Activated CD4-positive, alpha-beta T cell treated with anti-CD3 and anti-CD28 coated beads, Interleukin-2, amount 50 U/mL, for 1 hour (primary cell): ENCODE results near the gene PLA2G12B.
"Not testable (repeated sequence)": the region's sequence is repeated elsewhere in the genome, so short reads cannot be mapped to it uniquely, and the experiment has no call there.

Experiments used
- DNase-seq: peaks from one replicate; pipeline ENCODE4 v3.0.0-alpha.2; 2020

PLA2G12B gene

GRCh38 chr10:72932259-72933015, 22.2 kb downstream of the PLA2G12B start:
- no peak for DNase-seq

- DNase-seq, result no peak
Observed at GRCh38 chr10:72930276-72930675, 24.3 kb downstream of the PLA2G12B start.

DNA sequence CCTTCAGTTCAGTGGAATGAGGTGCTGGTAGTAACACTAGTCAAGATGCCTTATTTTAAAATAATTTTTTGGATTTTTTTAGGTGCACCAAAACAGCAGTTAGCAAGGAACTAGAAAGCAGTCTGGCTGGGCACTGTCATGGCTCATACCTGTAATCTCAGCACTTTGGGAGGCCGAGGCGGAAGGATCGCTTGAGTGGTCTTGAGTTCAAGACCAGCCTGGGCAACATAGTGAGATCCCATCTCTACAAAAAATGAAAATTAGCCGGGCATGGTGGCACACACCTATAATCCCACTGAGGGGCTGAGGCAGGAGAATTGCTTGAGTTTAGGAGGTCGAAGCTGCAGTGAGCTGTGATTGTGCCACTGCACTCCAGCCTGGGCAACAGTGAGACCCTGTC, 25.8 kb downstream of the PLA2G12B start:
- DNase-seq, result no peak

DNA sequence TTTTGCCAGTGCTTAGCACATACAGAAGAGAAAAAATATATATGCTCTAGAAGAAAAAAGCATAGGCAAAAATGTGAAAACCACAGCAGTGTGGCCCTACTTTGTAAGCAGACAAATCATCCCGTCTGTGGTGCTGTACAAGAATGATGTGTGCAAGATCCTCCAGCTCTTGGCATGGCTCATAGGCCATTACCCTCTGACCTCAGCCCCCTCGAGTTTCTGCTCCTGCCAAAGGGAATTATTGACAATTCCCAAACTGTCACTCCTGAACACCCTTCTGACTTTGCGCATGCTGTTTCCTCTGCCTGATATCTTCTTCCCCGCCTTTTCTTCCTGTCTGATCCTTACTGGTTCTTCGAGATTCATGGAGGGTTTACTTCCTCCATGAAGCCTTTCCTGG, 27.1 kb downstream of the PLA2G12B start:
- no peak for DNase-seq

DNA sequence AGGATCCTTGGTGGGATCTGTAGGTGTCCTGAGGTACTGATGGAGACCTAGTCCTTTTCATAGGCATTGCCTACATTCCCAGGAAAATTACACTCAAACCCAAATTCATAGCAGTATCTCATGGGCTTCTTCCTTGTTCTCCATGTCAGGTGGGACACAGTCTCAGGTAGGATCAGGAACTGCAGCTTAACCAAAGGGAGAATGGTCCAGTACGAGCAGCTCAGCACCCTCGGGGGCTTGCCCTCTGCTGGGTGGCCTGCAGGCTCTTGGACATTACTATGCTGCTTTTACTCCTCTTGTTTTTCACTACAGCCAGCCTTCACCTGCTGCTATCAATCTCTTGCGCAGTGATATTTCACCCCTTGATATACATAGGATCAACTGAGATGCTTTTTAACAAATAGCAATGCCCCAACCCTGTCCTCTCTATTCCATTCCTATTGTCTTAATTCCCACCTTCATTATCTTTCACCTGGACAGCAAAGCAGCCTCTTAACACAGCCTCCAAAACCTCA, 28.6 kb downstream of the PLA2G12B start:
- DNase-seq, result no peak

GRCh38 chr10:72924351-72924750, 30.3 kb downstream of the PLA2G12B start:
- DNase-seq, result no peak

DNA sequence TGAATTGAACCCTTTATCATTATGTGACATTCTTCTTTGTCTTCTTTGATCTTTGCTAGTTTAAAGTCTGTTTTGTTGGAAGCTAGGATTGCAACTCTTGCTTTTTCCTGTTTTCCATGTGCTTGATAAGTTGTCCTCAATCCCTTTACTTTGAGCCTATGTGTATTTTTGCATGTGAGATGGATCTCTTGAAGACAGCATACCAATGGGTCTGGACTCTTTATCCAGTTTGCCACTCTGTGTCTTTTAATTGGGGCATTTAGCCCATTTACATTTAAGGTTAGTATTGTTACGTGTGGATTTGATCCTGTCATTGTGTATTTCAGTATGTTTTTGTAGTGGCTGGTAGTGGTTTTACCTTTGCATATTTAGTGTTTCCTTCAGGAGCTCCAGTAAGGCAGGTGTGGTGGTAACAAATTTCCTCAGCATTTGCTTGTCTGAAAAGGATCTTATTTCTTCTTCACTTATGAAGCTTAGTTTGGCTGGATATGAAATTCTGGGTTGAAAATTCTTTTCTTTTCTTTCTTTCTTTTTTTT, 33.4 kb downstream of the PLA2G12B start:
- not testable (repeated sequence) for DNase-seq

DNA sequence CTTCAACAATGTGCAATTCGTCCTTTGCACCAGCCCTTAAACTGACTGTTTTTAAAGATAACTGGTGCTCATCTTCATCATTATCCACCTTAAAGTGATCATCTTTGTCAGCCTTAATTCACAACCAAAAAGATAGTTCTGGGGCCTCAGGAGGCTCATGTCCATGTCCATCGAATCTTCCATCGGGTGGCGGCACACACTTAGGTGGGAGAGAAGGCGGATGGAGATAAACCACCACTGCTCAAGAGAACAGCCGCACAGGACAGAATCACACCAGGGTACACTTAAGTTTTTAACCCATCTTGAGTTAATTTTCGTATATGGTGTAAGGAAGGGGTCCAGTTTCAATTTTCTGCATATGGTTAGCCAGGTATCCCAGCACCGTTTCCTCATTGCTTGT, 36.3 kb downstream of the PLA2G12B start:
- DNase-seq, result no peak

DNA sequence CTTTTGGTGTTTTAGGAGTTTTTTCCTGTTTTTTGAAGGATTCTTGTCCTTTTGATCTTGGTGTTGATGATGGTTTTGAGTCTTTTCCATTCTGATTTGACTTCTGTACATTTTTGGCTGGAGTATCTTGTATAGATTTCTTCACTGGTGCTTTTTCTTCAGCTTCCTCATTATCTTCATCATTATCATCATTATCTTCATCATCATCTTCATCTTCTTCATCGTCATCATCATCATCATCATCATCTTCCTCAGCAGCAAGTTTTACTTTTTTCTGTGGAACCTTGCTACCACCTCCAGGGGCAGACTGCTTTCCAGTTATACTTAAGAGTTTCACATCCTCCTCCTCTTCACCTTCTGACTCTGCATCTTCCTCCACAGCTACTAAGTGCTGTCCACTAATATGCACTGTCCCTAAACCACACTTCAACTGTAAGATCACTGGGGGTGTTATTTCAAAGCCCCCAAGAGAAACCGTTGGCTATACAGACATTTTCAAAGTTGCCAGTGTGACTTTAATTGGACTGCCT, 36.7 kb downstream of the PLA2G12B start:
- DNase-seq, result not testable (repeated sequence)

GRCh38 chr10:72917201-72917600, 37.4 kb downstream of the PLA2G12B start:
- not testable (repeated sequence) for DNase-seq

DNA sequence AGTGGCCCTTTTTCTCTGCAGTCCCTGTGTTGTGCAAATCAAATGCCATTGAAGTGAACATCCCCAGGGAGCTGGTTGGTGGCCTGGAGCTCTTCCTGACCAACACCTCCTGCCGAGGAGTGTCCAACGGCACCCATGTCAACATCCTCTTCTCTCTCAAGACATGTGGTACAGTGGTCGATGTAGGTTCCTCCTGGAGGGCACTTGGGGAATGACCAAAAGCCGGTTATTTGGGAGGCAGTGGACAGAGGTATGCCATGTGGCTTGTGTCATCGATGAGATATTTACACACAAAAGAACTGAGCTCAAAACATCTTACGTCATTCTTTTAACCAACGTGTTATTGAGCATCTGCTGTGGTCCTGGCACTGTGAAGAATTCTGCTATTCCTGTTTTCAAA, 41.3 kb downstream of the PLA2G12B start:
- no peak for DNase-seq

DNA sequence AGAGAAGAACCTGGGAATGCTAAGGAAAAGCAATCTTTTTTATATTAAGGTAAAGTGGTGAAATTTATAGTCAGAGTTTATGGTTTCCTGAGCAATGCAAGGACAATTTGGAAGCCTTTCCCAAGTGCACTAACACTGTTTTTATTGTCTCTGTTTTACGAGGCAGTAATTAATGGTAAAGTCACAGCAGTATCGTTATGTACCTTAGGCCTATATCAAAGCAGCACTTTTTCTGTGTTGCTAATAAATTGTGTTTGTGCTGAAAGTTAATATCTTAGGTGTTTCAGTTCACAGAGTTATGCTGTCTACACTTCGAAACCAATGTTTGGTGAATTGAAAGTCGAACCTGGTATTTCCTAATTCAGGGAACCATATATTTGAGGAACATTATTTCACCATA, 41.9 kb downstream of the PLA2G12B start:
- DNase-seq, result no peak

GRCh38 chr10:72911758-72912157, 42.8 kb downstream of the PLA2G12B start:
- DNase-seq, result no peak

GRCh38 chr10:72910705-72911104, 43.9 kb downstream of the PLA2G12B start:
- no peak for DNase-seq

GRCh38 chr10:72906446-72906845, 48.2 kb downstream of the PLA2G12B start:
- no peak for DNase-seq

- no peak for DNase-seq
Observed at GRCh38 chr10:72904806-72905205, 49.8 kb downstream of the PLA2G12B start.

- DNase-seq, result not testable (repeated sequence)
Observed at GRCh38 chr10:72903941-72904446, 50.6 kb downstream of the PLA2G12B start.

DNA sequence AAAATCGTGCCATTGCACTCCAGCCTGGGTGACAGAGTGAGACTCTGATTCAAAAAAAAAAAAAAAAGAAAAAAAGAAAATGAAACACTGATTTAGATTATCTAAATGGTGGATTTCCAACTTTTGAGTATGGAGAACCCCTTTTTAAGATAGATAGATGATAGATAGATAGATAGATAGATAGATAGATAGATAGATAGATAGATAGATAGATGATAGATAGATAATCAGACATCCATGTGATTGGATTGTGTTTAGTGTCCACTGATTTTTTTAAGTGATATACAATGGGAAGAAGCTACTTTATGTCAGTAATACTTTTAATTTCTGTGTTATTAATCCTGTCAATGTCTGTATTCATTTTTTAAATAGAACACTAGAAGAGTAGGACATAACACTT, 55.1 kb downstream of the PLA2G12B start:
- no peak for DNase-seq

DNA sequence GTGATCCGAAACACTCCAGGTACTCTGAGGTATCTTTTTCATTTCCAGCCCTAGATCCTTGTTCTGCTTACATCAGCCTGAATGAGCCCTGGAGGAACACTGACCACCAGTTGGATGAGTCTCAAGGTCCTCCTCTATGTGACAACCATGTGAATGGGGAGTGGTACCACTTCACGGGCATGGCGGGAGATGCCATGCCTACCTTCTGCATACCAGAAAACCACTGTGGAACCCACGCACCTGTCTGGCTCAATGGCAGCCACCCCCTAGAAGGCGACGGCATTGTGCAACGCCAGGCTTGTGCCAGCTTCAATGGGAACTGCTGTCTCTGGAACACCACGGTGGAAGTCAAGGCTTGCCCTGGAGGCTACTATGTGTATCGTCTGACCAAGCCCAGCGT, 56.0 kb downstream of the PLA2G12B start:
- DNase-seq, result no peak

GRCh38 chr10:72895236-72895850, 59.3 kb downstream of the PLA2G12B start:
- DNase-seq, result no peak

DNA sequence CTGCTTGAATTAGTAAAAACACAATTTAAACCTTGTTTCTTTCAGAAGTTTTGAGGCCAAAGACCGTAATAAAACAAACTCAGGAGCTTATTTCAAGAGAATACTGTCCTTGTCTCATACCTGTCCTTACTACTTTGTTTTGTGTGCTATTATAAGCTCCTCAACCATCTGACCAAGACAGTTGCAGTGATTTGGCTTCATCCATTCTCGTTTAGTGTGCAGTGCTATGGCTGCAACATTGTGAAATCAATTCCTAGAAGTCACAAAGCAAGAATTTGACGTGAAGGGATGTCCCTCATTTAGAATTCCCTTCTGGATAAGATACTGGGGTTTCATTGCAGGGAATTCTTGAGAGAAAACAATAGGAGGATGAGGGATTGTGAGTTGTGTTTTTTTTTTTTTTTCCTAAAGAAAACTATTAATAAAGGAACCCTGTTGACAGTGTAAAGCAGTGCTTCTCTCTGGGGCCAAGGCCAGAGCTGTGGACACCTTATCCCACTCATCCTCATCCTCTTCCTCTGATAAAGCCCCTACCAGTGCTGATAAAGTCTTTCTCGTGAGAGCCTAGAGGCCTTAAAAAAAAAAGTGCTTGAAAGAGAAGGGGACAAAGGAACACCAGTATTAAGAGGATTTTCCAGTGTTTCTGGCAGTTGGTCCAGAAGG, 61.3 kb downstream of the PLA2G12B start, which contains the start of gene OIT3:
OIT3 (plus strand) TSS at position 604 of the 663 bp plus-strand sequence. CDS start 60 bp downstream, outside the sequence.
- DNase-seq, result no peak

GRCh38 chr10:72890086-72890485, 64.5 kb downstream of the PLA2G12B start:
- DNase-seq, result no peak

DNA sequence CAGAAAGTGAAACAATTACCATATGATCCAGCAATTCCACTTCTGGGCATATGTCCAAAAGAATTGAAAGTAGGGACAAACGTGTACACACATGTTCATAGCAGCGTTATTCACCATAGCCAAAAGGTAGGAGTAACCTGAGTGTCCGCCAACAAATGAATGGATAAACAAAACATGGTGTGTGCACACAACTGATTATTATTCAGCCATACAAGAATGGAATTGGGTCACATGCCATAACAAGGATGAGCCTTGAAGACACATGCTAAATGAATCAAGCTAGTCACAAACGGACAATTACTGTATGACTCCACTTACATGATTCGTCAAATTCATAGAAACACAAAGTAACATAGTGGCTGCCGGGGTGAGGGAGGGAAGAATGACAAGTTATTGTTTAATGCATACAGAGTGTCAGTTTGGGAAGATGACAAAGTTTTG, 65.2 kb downstream of the PLA2G12B start:
- DNase-seq, result no peak
